T-helper 17 cell (primary cell): Measurements from ENCODE around the gene HIVEP3. TPM values are rescaled to one million over a fixed set of nuclear protein-coding genes. Genes with fewer than 3 reads are reported as not detected.

Experiments used
- ATAC-seq: fragments of 150-1000 bp; cut with Tn5 transposase; 2 replicates; pipeline ENCODE4 v1.10.0; 2021; ENCODE audit warnings: mild to moderate bottlenecking, moderate library complexity
- DNase-seq, 3 donors: peaks; one replicate each; pipeline versions ENCODE4 v3.0.0 to v3.0.0-alpha.2; 2020 to 2021
- H3K9me3 ChIP-seq: one replicate; pipeline ENCODE4 v1.7.0; 2013; ENCODE audit warnings: low read length, mild to moderate bottlenecking; ENCODE audit not compliant: control insufficient read depth, poor library complexity, severe bottlenecking
- H3K27ac Mint-ChIP-seq: one replicate; pipeline ENCODE4 v1.8.0; 2022; ENCODE audit warnings: mild to moderate bottlenecking, moderate library complexity, mixed read lengths
- H3K27me3 Mint-ChIP-seq: one replicate; pipeline ENCODE4 v1.8.0; 2022; ENCODE audit warnings: mixed read lengths
- H3K36me3 Mint-ChIP-seq: one replicate; pipeline ENCODE4 v1.8.0; 2022; ENCODE audit warnings: low read depth, mixed read lengths
- H3K4me1 Mint-ChIP-seq: one replicate; pipeline ENCODE4 v1.8.0; 2022; ENCODE audit warnings: mild to moderate bottlenecking, mixed read lengths
- H3K4me3 Mint-ChIP-seq: one replicate; pipeline ENCODE4 v1.8.0; 2022; ENCODE audit warnings: mild to moderate bottlenecking, moderate library complexity, mixed read lengths
- total RNA-seq, 4 donors: library from RNA in 2 of 4; stranded (reverse) in 2 of 4; gene quantifications; one replicate each; pipeline ENCODE4 v1.2.3 and lab custom pipeline; 2022 to 2026

HIVEP3 gene
- total RNA-seq, 2 donors from 2014 or later, result 11.1 to 13.9 TPM

DNA sequence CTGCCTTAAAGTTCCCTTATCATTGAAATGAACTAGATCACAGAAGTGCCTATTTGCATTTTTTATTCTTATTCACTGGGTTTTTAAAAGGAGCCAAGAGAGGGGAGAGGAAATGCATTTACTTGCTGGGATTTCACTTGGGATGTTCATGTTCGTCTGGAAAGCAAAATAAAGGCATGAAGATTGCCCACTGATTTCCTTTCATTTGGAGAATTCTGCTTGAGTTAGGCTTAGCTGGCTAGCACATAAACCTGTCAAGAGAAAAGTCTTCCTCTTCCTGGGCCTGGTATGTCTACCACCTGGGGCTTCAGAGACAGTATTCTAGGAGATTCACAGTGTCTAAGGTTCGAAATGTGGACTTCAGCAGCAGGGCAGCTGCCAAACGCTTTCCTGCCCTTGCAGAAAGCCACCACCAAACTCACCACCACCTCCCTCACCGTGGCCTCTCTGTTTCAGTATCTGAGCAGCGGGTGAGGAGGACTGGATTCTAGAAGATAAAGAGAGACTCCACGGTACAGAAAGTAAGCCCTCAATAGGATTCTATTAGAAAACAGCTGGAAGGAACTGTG lies 44.5 kb downstream of the HIVEP3 start:
- Mint-ChIP-seq H3K27ac (peak overlapping the region; percentile 16), H3K4me3 (no peak overlapping the region), H3K36me3 (peaks cover under 1% of the 10 kb centered on the region), H3K27me3 (no peaks in the 10 kb centered on the region), H3K4me1 (peaks cover 28% of the 10 kb centered on the region)
- ATAC-seq (no peak), DNase-seq (no peak)
- no peaks in the 10 kb centered on the region for H3K9me3 ChIP-seq

DNA sequence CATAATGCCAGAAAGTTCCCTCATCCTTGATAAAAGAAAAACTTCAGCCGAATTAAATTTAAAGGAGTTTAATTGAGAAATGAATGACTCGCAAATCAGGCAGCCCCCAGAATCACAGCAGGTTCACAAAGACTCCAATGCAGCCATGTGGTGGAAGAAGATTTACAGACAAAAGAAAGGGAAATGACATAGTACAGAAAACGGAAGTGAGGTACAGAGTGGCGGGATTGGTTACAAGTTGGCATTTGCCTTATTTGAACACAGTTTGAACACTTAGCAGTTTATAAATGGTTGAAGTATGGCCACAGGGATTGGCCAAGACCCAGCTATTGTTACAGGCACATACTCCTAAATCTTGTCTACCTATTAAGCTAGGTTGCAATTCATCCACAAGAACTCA lies 46.6 kb downstream of the HIVEP3 start:
- Mint-ChIP-seq H3K27ac (no peak overlapping the region), H3K4me1 (peaks cover 40% of the 10 kb centered on the region), H3K36me3 (peaks cover 2% of the 10 kb centered on the region), H3K27me3 (no peaks in the 10 kb centered on the region), H3K4me3 (no peak overlapping the region)
- DNase-seq, result no peak
- no peak for ATAC-seq
- no peaks in the 10 kb centered on the region for H3K9me3 ChIP-seq

DNA sequence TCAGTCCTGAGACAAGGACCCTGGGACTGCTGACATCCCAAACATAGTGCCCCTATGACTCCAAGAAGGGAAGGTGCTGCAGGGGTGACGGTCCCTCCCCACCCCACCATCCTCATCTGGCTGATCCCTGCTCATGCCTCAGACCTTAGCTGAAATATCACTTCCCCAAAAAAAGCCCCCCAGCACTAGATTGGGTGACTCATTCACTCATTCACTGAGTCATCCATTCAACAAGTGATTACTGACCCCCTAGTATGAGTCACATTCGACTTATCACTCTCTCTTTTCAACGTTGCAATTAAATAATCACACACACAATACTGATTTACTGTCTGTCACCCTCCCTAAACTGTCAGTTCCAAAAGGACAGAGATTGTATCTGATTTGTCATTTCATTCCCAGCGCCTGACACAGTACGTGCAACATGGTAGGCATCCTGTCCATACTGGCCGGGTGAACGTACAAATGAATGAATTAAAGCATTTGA lies 48.6 kb downstream of the HIVEP3 start:
- Mint-ChIP-seq H3K36me3 (peaks cover 2% of the 10 kb centered on the region), H3K27ac (no peak overlapping the region), H3K4me1 (peaks cover 29% of the 10 kb centered on the region), H3K4me3 (no peak overlapping the region), H3K27me3 (no peaks in the 10 kb centered on the region)
- DNase-seq (no peak), ATAC-seq (no peak)
- no peaks in the 10 kb centered on the region for H3K9me3 ChIP-seq

DNA sequence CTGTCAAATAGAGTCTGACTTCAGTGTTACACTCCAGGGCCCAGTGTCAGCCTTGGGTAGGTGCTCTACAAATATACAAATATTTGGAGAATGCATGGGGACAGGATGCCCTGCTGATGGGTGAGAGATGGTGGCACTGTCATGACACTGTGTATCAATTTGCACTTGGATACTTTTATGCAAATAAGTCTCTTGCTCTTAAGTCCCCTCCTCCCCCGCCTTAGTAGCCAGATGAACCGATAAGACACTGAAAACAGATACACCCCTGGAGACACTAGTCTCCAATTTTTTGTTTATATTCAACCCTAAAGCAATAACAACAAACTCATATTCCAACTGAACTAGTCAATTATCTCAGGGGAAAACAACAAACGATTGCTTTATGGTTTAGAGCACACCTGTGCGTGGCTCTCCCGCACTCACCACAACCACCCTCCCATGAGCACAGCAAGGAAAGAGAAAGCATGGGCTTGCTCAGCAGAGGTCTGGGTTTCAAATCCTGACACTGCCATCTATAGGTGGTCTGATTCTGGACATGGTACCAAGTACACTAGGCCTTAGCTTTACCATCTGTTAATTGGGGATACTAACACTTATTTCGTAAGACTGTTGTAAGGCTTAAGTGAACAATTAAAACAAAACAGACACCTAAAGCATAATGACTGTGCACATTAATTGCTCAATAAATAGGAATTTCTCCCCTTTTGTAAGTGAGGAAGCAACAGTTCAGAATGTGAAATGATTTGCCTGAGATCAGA lies 50.3 kb downstream of the HIVEP3 start:
- no peaks in the 10 kb centered on the region for H3K27me3 Mint-ChIP-seq
- DNase-seq (no peak), ATAC-seq (peak; percentile 79)
- H3K4me1 Mint-ChIP-seq, result peaks cover 25% of the 10 kb centered on the region
- peak overlapping the region; percentile 79 for H3K27ac Mint-ChIP-seq
- peak overlapping the region; percentile 25 for H3K4me3 Mint-ChIP-seq
- no peaks in the 10 kb centered on the region for H3K9me3 ChIP-seq
- peaks cover 2% of the 10 kb centered on the region for H3K36me3 Mint-ChIP-seq

DNA sequence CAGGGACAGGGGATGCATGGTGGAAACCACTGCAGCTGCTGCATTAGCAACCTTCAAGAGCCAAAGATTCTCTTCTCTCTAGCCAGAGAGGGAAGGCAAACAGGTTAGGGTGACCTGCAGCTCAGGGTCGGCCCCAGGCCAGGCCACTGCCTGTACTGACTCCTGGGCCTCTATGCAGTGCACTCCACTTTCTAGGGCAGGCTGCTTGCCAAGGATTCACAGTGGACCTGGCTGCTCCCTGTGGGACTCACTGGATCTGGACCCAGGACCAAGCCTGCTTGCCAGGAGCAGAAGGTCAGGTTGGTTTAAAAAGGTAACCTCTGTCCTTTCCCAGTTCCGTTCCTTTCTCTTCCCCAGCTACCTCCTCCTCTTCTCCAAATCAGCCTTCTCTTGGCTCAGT lies 52.4 kb downstream of the HIVEP3 start:
- no peaks in the 10 kb centered on the region for H3K27me3 Mint-ChIP-seq
- peaks cover 9% of the 10 kb centered on the region for H3K36me3 Mint-ChIP-seq
- H3K9me3 ChIP-seq, result no peaks in the 10 kb centered on the region
- DNase-seq (no peak), ATAC-seq (no peak)
- H3K4me1 Mint-ChIP-seq, result peaks cover 41% of the 10 kb centered on the region
- H3K27ac Mint-ChIP-seq, result no peak overlapping the region
- no peak overlapping the region for H3K4me3 Mint-ChIP-seq

DNA sequence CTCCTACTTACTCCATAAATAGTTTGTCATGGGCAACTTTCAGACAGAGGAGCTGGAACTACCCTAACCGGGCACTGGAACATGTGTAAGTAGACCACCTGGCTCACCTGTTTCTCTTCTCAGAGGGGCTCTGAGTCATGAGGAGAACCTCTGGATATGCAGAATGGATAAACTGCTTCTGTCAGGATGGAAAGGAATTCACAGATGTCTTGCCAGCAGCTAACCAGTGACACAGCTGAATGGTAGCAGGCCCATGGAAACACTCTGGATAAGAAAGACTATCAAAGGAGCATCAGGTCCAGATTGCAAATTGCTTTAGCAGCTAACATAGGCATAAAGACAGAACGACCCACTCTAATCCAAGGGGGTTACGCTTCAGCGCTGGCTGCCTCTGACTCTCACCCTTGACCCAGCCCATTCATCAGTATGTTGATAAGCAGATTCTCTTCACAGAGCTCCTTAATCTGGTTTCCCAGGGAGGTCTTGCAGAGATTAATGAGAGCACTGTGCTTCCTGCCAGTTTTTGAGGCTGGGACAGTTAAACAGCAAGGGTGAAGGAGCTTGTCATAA lies 54.2 kb downstream of the HIVEP3 start:
- Mint-ChIP-seq H3K36me3 (peaks cover 10% of the 10 kb centered on the region), H3K4me1 (peaks cover 44% of the 10 kb centered on the region), H3K27ac (no peak overlapping the region), H3K27me3 (no peaks in the 10 kb centered on the region), H3K4me3 (no peak overlapping the region)
- ATAC-seq, result no peak
- no peak for DNase-seq
- H3K9me3 ChIP-seq, result no peaks in the 10 kb centered on the region

DNA sequence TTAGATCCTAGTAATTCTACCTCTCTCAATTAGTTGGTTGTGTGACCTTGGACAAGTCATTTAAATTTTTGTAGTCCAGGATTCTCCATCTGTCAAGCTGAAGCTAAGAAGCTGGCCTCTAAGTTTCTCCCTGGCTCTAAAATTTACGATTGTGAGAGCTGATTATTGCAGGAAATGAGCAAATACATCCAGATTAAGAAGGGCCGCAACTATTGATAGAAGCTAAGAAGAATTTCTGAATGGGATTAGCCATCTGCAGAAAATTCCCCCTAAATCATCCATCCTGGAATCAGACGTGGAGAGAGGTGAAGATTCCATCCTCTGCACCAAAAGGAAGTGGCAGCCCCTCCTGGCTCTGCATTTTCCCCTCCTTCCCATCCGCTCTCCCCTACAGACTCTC lies 55.0 kb downstream of the HIVEP3 start:
- no peaks in the 10 kb centered on the region for H3K27me3 Mint-ChIP-seq
- no peak overlapping the region for H3K4me3 Mint-ChIP-seq
- H3K27ac Mint-ChIP-seq, result no peak overlapping the region
- H3K36me3 Mint-ChIP-seq, result peaks cover 8% of the 10 kb centered on the region
- DNase-seq (no peak), ATAC-seq (no peak)
- peaks cover 42% of the 10 kb centered on the region for H3K4me1 Mint-ChIP-seq
- no peaks in the 10 kb centered on the region for H3K9me3 ChIP-seq

DNA sequence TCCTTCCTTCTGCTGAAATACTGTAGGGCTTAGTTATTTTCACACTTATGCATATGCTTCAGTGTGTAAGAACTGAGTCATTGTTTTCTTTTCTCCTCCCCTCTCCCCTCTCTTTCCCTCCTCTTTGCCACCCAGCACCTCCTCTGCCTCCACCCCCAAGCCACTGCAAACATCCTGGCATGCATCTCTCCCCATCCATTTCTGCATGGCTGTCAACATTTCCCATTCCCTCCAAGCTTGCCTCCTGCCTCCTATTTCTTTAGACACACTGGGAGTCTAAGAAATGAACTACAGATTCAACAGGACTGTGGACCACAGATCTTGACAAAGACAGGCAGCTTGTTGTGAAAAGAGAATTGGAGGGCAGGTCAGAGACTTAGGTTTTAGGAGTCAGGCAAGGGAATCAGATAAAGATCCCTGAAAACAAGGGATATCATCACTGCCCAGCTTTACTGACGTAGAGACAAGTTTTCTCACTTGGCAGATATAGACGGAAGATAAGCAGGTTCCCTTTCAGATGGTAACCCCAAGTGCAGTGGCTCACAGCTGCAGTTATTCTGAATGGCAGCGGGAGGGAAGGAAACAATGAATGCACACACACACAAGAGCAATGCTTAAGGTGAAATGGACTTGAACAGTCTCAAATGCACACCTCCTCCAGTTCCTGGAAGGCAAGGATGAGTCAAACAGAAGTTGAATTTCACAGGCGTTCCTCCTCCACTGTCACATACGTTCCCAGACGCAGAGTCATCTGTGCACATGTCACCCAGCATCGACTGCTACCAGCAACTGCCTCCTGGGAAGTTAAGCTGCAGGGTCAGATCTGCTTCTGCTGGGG lies 56.1 kb downstream of the HIVEP3 start:
- no peaks in the 10 kb centered on the region for H3K27me3 Mint-ChIP-seq
- peak overlapping the region; percentile 77 for H3K27ac Mint-ChIP-seq
- no peak for DNase-seq
- peak overlapping the region; percentile 19 for H3K4me3 Mint-ChIP-seq
- ATAC-seq, result no peak
- no peaks in the 10 kb centered on the region for H3K9me3 ChIP-seq
- H3K4me1 Mint-ChIP-seq, result peaks cover 35% of the 10 kb centered on the region
- H3K36me3 Mint-ChIP-seq, result peaks cover 8% of the 10 kb centered on the region

DNA sequence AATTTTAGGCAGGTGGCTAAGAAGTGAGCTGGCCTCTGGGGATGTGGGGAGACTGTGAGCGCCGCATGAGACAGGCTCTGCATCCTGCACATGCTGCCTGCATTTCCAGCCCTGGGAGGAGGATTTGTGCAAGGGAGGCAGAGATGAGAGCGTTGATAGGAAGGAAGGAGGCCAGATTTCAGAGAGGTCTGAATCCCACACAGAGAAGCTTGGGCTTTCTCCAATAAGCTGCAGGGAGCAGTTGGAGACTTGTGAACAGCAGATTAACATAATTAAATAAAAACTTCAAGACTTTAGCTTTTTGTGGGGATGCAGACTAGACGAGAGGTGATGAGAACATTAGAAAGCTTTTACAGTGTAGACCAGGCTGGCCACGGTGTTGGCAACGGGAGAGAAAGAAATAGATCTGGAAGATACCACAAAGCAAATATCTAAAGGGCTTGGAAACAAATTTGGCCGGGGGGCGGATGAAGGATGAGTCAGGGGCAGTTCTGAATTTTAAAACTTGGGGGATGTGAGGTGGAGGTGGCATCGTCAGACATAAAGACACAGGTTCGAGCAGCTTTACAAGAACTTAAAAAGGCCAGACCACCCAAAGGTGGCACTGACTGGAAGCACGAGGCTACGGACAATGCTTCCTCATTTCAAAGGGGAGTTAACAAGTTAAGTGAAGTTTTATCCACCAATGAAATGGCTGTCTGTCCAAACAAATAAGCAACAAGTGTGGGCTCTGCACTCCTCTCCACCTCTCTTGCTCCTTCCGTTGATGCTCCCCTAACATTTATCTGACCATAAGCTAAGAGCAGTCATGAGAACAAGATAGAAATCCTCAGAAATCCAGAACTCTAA lies 57.0 kb downstream of the HIVEP3 start:
- no peak for ATAC-seq

DNA sequence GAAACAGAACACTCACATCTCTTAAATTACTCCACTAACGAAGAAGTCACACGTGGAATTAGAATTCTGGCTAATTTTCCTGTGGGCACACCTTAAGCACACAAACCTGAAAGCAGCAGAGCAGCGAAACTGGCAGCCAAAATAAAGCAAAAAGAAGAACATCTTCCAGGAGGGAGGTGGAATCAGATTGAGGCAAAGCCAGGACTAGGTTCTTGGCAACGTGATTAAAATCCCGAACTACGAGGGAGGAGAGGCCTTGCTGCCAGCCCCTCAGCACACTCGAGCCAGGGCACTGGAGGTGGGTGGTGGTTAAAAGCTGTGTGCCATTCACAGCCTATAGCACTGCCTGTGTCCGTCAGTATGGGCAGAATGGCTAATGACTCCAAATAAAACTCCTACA lies 58.0 kb downstream of the HIVEP3 start:
- Mint-ChIP-seq H3K27me3 (no peaks in the 10 kb centered on the region), H3K4me3 (no peak overlapping the region), H3K36me3 (peaks cover 8% of the 10 kb centered on the region), H3K27ac (no peak overlapping the region), H3K4me1 (peaks cover 32% of the 10 kb centered on the region)
- DNase-seq (no peak), ATAC-seq (no peak)
- H3K9me3 ChIP-seq, result no peaks in the 10 kb centered on the region

More for the DNA sequence above, 57.0 kb downstream of the HIVEP3 start:
- Mint-ChIP-seq H3K4me3 (no peak overlapping the region), H3K36me3 (peaks cover 8% of the 10 kb centered on the region), H3K27ac (peak overlapping the region; percentile 77), H3K4me1 (peaks cover 35% of the 10 kb centered on the region), H3K27me3 (no peaks in the 10 kb centered on the region)
- no peaks in the 10 kb centered on the region for H3K9me3 ChIP-seq
- DNase-seq, result no peak

DNA sequence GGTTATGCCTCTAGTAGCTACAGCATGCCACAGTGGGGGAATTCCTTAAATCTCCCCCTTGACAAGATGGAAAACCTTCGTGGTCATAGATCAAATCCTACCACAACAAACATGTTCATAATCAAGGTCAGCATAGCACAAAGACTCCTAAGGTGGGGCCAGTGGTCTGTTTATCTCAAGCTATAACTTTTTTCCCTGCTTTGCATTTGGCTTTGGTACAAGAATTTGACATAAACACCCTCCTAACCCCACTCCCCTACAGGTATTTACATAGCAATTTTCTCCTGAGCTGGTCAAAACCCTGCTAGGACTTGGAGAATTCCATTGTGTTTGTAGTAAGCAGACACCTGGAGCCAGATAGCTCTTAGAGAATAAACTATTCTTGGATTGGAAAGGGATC lies 58.5 kb downstream of the HIVEP3 start:
- Mint-ChIP-seq H3K4me1 (peaks cover 32% of the 10 kb centered on the region), H3K27ac (peak overlapping the region; percentile 56), H3K27me3 (no peaks in the 10 kb centered on the region), H3K36me3 (peaks cover 8% of the 10 kb centered on the region), H3K4me3 (no peak overlapping the region)
- no peak for ATAC-seq
- no peak for DNase-seq
- no peaks in the 10 kb centered on the region for H3K9me3 ChIP-seq

DNA sequence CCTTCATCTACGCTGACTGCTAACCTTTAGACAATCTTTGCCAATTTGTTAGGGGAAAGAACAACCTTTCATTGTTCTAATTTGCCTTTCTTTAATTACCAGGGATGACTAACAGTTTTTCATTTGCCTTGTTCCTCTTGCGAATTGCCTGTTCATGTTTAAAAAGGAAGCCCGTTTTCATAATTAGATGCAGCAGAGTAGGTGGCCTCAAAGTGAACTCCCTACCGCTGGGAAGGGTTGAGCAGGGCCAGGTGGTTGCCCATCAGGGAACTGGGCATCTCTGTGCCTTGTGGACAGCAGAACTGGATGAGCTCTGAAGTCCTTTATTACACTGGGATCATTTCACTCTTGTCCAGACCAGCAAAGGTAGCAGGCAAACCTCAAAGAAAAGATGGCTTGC lies 59.0 kb downstream of the HIVEP3 start:
- peaks cover 30% of the 10 kb centered on the region for H3K4me1 Mint-ChIP-seq
- H3K27me3 Mint-ChIP-seq, result no peaks in the 10 kb centered on the region
- H3K4me3 Mint-ChIP-seq, result no peak overlapping the region
- peaks cover 8% of the 10 kb centered on the region for H3K36me3 Mint-ChIP-seq
- H3K27ac Mint-ChIP-seq, result peak overlapping the region; percentile 56
- no peaks in the 10 kb centered on the region for H3K9me3 ChIP-seq
- DNase-seq (no peak), ATAC-seq (no peak)
